Activated CD4-positive, alpha-beta memory T cell treated with anti-CD3 and anti-CD28 coated beads, Interleukin-2, amount 10 ng/mL, durations not matched to agents 7 days and 5 days (primary cell): ENCODE data around the gene NACC2. TPM values are rescaled to one million over a fixed set of nuclear protein-coding genes. Genes with fewer than 3 reads are reported as not detected.

ENCODE experiments used
- CTCF ChIA-PET: fragments of 350-600 bp; sonication (Branson Sonifier 250); formaldehyde crosslinking; loops from one replicate; lab custom pipeline; 2021; ENCODE audit warnings: antibody characterized with exemption, inconsistent platforms; lab: Charles Lee
- POLR2A ChIA-PET: fragments of 350-600 bp; sonication (Branson Sonifier 250); formaldehyde crosslinking; loops from one replicate; lab custom pipeline; 2021; ENCODE audit warnings: antibody characterized with exemption; lab: Charles Lee
- DNase-seq: peaks from one replicate; pipeline ENCODE4 v3.0.0-alpha.2; 2020
- H3K27ac Mint-ChIP-seq: one replicate; pipeline ENCODE4 v1.8.0; 2021; ENCODE audit warnings: mild to moderate bottlenecking, mixed read lengths
- H3K27me3 Mint-ChIP-seq: one replicate; pipeline ENCODE4 v1.8.0; 2021; ENCODE audit warnings: mixed read lengths
- H3K36me3 Mint-ChIP-seq: one replicate; pipeline ENCODE4 v1.8.0; 2021; ENCODE audit warnings: low read depth, mixed read lengths
- H3K4me1 Mint-ChIP-seq: one replicate; pipeline ENCODE4 v1.8.0; 2021; ENCODE audit warnings: mixed read lengths
- H3K4me3 Mint-ChIP-seq: one replicate; pipeline ENCODE4 v1.8.0; 2021; ENCODE audit warnings: mild to moderate bottlenecking, mixed read lengths
- H3K9me3 Mint-ChIP-seq: one replicate; pipeline ENCODE4 v1.8.0; 2021; ENCODE audit warnings: mixed read lengths
- total RNA-seq, 2 experiments: library from RNA; stranded (reverse); gene quantifications; one replicate each; pipeline ENCODE4 v1.2.3, GENCODE V29; 2021

Gene NACC2
- total RNA-seq, 2 experiments from 2014 or later: 8.1 to 8.7 TPM

- Mint-ChIP-seq H3K27me3 (no peaks in the 10 kb centered on the region), H3K36me3 (no peaks in the 10 kb centered on the region), H3K4me1 (peaks cover 16% of the 10 kb centered on the region), H3K4me3 (no peak overlapping the region), H3K9me3 (no peaks in the 10 kb centered on the region), H3K27ac (no peak overlapping the region)
- POLR2A ChIA-PET: no interaction called here
- DNase-seq: no peak
- CTCF ChIA-PET: no interaction called here
Measured at GRCh38 chr9:135995816-135996215, 99.3 kb downstream of the NACC2 start.

DNA sequence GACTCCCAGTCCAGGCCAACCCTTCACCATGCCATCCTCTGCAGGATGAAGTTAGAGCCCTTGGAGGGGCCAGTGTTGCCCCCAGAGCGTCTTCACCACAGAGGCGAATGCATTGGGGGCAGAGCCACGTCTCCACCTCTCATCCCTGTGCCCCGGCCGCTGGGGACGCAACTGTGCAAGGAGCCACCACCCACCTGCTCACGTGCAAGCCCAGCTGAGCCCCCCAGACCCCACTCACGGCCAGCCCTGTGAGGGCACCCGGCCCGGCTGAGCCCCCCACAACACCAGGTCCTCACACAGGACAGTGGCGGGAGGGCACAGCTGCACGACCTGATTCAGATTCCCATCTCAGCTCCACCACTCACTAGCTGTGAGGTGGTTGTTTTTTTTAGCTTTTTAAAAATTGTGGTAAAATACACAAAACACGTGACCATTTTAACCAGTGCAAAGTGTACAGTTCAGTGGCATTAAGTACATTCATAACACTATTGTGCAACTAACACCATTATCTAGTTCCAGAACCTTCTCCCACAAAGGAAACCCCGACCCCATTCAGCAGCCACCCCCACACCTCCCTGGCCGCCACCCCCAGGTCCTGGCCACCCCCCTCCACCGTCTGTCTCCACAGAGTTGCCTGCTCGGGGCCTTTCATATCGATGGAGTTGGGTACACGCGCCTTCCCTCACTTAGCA, 100.4 kb downstream of the NACC2 start:
- ChIA-PET POLR2A (no interaction called here), CTCF (interaction anchor here (1.4 kb wide), 1 partner anchor 27 kb away, joined by 3 read pairs; no protein-coding TSS in a partner anchor)
- H3K27me3 Mint-ChIP-seq: no peaks in the 10 kb centered on the region
- no peak overlapping the region for H3K4me3 Mint-ChIP-seq
- no peaks in the 10 kb centered on the region for H3K36me3 Mint-ChIP-seq
- H3K4me1 Mint-ChIP-seq: peaks cover 21% of the 10 kb centered on the region
- no peak for DNase-seq
- no peak overlapping the region for H3K27ac Mint-ChIP-seq
- H3K9me3 Mint-ChIP-seq: no peaks in the 10 kb centered on the region

GRCh38 chr9:135993765-135994500, 101.2 kb downstream of the NACC2 start:
- Mint-ChIP-seq H3K9me3 (no peaks in the 10 kb centered on the region), H3K4me3 (no peak overlapping the region), H3K27me3 (no peaks in the 10 kb centered on the region), H3K4me1 (peaks cover 21% of the 10 kb centered on the region), H3K36me3 (no peaks in the 10 kb centered on the region), H3K27ac (no peak overlapping the region)
- DNase-seq: no peak
- ChIA-PET CTCF (interaction anchor here (1.4 kb wide), 1 partner anchor 27 kb away, joined by 3 read pairs; no protein-coding TSS in a partner anchor), POLR2A (no interaction called here)

- H3K36me3 Mint-ChIP-seq: no peaks in the 10 kb centered on the region
- H3K27me3 Mint-ChIP-seq: no peaks in the 10 kb centered on the region
- H3K27ac Mint-ChIP-seq: no peak overlapping the region
- no peak for DNase-seq
- ChIA-PET POLR2A (no interaction called here), CTCF (interaction anchor here (1.4 to 2.1 kb wide), 2 partner anchors 26 kb away, joined by 3 to 5 read pairs; no protein-coding TSS in a partner anchor)
- H3K9me3 Mint-ChIP-seq: no peaks in the 10 kb centered on the region
- peaks cover 21% of the 10 kb centered on the region for H3K4me1 Mint-ChIP-seq
- no peak overlapping the region for H3K4me3 Mint-ChIP-seq
Measured at GRCh38 chr9:135993409-135993742, 101.7 kb downstream of the NACC2 start.

DNA sequence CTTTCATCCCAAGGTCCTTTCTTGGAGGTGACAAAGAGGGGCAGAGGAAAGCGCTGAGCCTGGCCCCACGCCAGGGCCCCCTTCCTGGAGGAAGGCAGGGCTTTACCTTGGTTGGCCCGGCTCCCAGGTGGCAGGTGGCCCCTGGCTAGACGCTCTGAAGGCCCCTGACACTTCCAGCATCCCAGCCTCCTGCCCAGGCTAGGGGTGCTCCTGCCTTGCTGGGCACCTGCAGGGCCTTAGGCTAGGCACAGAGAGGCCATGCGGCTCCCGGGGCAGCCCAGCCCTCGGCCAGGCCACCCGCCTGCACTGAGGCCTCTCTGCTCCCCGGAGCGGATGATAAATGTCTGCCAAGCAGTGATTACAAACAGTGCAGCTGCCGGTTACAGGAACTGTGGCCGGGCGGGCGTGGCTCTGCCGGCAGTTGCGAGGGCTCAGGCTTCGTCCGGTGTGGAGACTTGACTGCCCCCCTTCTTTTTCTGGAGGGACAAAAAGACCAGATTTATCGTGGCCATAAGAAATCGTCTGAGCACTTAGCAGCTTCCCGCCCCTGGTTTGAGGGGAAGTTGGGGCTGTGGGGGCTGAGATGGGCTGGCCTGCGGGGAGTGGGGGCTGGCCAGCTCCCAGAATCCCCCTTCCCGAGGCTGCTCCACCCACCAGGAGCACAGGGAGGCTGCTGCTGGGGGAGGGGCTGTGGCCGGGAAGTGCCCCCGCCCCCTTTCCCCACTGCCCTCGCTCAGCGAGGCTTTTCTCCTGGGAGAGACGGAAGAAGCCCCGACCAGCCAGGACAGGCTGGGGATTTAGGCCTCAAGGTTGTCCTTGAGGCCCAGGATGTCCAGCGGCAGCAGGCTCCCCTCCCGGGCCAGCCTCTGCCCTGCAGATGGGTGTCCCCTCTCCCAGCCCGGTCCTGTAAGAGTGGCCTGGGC, 102.3 kb downstream of the NACC2 start:
- H3K27me3 Mint-ChIP-seq: no peaks in the 10 kb centered on the region
- H3K36me3 Mint-ChIP-seq: no peaks in the 10 kb centered on the region
- peaks cover 21% of the 10 kb centered on the region for H3K4me1 Mint-ChIP-seq
- no peak overlapping the region for H3K4me3 Mint-ChIP-seq
- peak; percentile 56 for DNase-seq
- ChIA-PET POLR2A (no interaction called here), CTCF (interaction anchor here (2.1 kb wide), 1 partner anchor 25 kb away, joined by 5 read pairs; no protein-coding TSS in a partner anchor)
- H3K27ac Mint-ChIP-seq: no peak overlapping the region
- H3K9me3 Mint-ChIP-seq: no peaks in the 10 kb centered on the region

DNA sequence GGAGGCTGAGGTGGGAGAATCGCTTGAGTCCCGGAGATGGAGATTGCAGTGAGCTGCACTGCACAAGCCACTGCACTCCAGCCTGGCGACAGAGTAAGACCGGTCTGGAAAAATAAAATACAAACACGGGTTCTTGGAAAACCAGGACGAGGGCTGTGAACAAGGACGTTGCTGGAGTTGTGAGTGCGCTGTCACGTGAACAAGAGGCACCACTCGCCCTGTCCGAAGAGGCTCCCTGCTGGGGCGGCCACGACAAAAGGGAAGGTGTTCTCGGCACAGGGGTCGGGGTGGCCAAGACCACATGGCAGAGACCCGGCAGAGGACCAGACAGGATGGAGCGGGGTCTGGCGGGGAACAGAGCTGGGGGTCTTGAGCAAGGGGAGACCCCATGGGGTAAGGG, 103.3 kb downstream of the NACC2 start:
- CTCF ChIA-PET: interaction anchor here (1.1 to 2.1 kb wide), 2 partner anchors 24 to 26 kb away, joined by 3 to 5 read pairs; no protein-coding TSS in a partner anchor

GRCh38 chr9:135990468-135991429, 104.3 kb downstream of the NACC2 start:
- no peak overlapping the region for H3K27ac Mint-ChIP-seq
- no peak overlapping the region for H3K4me3 Mint-ChIP-seq
- no peaks in the 10 kb centered on the region for H3K9me3 Mint-ChIP-seq
- peaks cover 21% of the 10 kb centered on the region for H3K4me1 Mint-ChIP-seq
- no peaks in the 10 kb centered on the region for H3K36me3 Mint-ChIP-seq
- ChIA-PET POLR2A (interaction anchor here (1.3 kb wide), 1 partner anchor 127 kb away, joined by 4 read pairs; no protein-coding TSS in a partner anchor), CTCF (interaction anchor here (1.1 kb wide), 1 partner anchor 25 kb away, joined by 3 read pairs; no protein-coding TSS in a partner anchor)
- DNase-seq: peak; percentile 43
- no peaks in the 10 kb centered on the region for H3K27me3 Mint-ChIP-seq

More for the DNA sequence above, 103.3 kb downstream of the NACC2 start:
- Mint-ChIP-seq H3K27me3 (no peaks in the 10 kb centered on the region), H3K9me3 (no peaks in the 10 kb centered on the region), H3K27ac (no peak overlapping the region), H3K4me1 (peaks cover 21% of the 10 kb centered on the region), H3K36me3 (no peaks in the 10 kb centered on the region), H3K4me3 (no peak overlapping the region)
- DNase-seq: no peak
- POLR2A ChIA-PET: no interaction called here

DNA sequence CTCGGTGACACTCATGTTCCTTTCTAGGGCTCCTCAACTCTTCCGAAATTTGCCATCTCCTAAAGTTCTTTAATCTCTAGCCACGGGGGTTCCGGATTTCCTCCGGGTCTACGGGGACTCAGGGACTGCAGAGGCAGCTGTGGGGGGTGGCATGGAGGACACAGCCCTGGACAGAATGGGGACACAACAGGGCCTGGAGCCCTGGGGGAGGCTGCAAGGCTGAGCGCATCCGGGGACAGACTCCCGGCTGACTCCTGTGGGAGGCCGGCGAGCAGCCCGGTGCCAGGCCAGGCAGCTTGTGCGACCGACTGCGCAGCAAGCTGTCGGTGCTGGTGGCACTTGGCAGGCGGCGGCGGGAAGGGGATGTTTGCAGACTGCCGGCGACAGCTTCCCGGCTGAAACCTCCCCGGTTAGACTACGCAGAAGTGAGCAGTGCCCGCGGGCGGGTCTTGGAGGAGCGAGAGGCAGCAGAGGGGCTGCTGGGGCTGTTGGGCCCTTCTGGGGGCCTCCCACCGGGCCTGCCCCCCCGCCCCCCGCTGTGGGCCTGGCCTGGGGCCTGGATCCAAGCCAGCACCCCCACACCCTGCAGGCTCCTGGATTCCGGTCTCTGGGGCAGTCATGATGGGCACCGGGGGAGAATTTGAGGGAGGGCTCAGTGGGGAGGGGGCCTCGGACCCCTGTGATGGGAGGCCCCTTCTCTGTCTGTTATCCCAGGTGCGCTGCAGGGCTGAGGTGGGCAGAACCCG, 105.2 kb downstream of the NACC2 start:
- H3K27ac Mint-ChIP-seq: no peak overlapping the region
- DNase-seq: no peak
- peaks cover 21% of the 10 kb centered on the region for H3K4me1 Mint-ChIP-seq
- no peaks in the 10 kb centered on the region for H3K9me3 Mint-ChIP-seq
- POLR2A ChIA-PET: interaction anchor here (1.3 kb wide), 1 partner anchor 128 kb away, joined by 4 read pairs; no protein-coding TSS in a partner anchor
- H3K36me3 Mint-ChIP-seq: no peaks in the 10 kb centered on the region
- CTCF ChIA-PET: no interaction called here
- no peaks in the 10 kb centered on the region for H3K27me3 Mint-ChIP-seq
- no peak overlapping the region for H3K4me3 Mint-ChIP-seq

DNA sequence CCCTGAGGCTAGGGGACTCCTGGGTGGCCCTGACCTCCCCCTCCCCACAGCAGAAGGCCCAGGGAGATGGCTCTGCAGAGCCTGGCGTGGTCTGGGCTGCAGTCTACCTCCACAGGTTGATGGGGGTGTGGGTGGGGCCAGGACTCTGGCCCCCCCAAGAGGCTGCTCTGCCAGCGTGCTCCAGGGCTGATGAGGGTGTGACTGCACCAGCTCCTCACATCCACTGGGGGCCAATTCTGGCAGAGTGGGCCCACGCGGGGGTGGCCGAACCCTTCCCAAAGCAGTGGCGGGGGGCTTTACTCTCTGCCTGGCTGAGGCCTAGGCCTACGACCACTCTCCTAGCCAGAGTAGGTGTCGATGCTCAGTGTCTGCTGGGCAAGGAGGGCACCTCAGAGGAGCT, 105.9 kb downstream of the NACC2 start:
- H3K36me3 Mint-ChIP-seq: no peaks in the 10 kb centered on the region
- DNase-seq: no peak
- no peak overlapping the region for H3K27ac Mint-ChIP-seq
- H3K27me3 Mint-ChIP-seq: no peaks in the 10 kb centered on the region
- CTCF ChIA-PET: interaction anchor here (1.0 kb wide), 1 partner anchor 135 kb away, joined by 3 read pairs; no protein-coding TSS in a partner anchor
- H3K4me1 Mint-ChIP-seq: peaks cover 20% of the 10 kb centered on the region
- POLR2A ChIA-PET: no interaction called here
- H3K4me3 Mint-ChIP-seq: no peak overlapping the region
- H3K9me3 Mint-ChIP-seq: no peaks in the 10 kb centered on the region

DNA sequence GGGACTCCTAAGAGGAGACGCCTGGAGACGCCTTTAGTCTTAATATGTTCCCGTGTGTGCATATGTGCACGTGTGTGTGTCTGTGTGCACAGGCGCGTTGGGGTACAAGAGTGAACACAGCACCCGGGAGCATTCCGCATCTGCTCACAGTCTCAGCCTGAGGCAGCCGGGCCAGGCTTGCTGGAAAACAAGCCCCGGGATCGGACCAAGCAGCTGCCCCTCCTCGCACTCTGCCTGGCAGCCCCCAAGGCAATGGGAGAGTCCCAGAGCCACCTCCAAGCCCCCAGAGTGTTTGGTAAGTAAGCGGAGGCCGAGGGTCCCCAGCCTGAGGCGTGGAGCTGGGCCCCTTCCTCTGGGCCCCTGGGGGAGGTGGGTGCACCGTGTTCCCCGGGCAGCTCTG, 106.6 kb downstream of the NACC2 start:
- no peaks in the 10 kb centered on the region for H3K9me3 Mint-ChIP-seq
- H3K4me1 Mint-ChIP-seq: peaks cover 20% of the 10 kb centered on the region
- no peak for DNase-seq
- H3K4me3 Mint-ChIP-seq: no peak overlapping the region
- no peaks in the 10 kb centered on the region for H3K27me3 Mint-ChIP-seq
- H3K36me3 Mint-ChIP-seq: no peaks in the 10 kb centered on the region
- H3K27ac Mint-ChIP-seq: no peak overlapping the region
- ChIA-PET POLR2A (no interaction called here), CTCF (interaction anchor here (1.0 kb wide), 1 partner anchor 135 kb away, joined by 3 read pairs; no protein-coding TSS in a partner anchor)

GRCh38 chr9:135987838-135988404, 107.2 kb downstream of the NACC2 start:
- no peak for DNase-seq
- no peak overlapping the region for H3K27ac Mint-ChIP-seq
- no peaks in the 10 kb centered on the region for H3K36me3 Mint-ChIP-seq
- ChIA-PET POLR2A (no interaction called here), CTCF (no interaction called here)
- H3K9me3 Mint-ChIP-seq: no peaks in the 10 kb centered on the region
- no peaks in the 10 kb centered on the region for H3K27me3 Mint-ChIP-seq
- H3K4me1 Mint-ChIP-seq: peaks cover 20% of the 10 kb centered on the region
- no peak overlapping the region for H3K4me3 Mint-ChIP-seq
